Psoas muscle (tissue), 8 donors: ENCODE results near the gene CDK14. TPM values are rescaled to one million over a fixed set of nuclear protein-coding genes. Genes with fewer than 3 reads are reported as not detected.

ENCODE experiments used
- ATAC-seq, 4 donors: fragments of 200-7000 bp; cut with Tn5 transposase; one replicate each; pipeline ENCODE4 v1.9.1; 2020; ENCODE audit warnings: moderate library complexity in 3 of 4, mild to moderate bottlenecking in 2 of 4
- DNase-seq, 2 donors: peaks; one replicate each; pipeline ENCODE4 v3.0.0-alpha.2; 2020
- H3K27ac ChIP-seq: fragments of 200-600 bp; one replicate; pipeline ENCODE4 v1.8.0; 2022
- H3K27me3 ChIP-seq, 3 donors: fragments of 200-600 bp in 1 of 3; one replicate each; pipeline versions ENCODE4 v1.6.1 to v1.8.0; 2013 to 2022; ENCODE audit warnings: low read length in 2 of 3, mild to moderate bottlenecking in 2 of 3, moderate library complexity in 1 of 3; ENCODE audit not compliant: insufficient read depth in 3 of 3
- H3K36me3 ChIP-seq, 2 donors: fragments of 200-600 bp in 1 of 2; one replicate each; pipeline versions ENCODE4 v1.6.1 to v1.8.0; 2013 to 2022; ENCODE audit warnings: low read depth in 1 of 2, mild to moderate bottlenecking in 1 of 2, moderate library complexity in 1 of 2; ENCODE audit not compliant: insufficient read depth in 1 of 2
- H3K4me1 ChIP-seq: fragments of 200-600 bp; one replicate; pipeline ENCODE4 v1.8.0; 2022
- H3K4me3 ChIP-seq: fragments of 200-600 bp; one replicate; pipeline ENCODE4 v1.8.0; 2022; ENCODE audit warnings: mild to moderate bottlenecking
- H3K9me3 ChIP-seq: fragments of 200-600 bp; one replicate; pipeline ENCODE4 v1.8.0; 2022
- CTCF ChIP-seq: fragments of 200-600 bp; IDR thresholded peaks from one replicate; pipeline ENCODE4 v1.8.0; 2022; ENCODE audit warnings: antibody characterized with exemption
- WGBS, 3 donors: extraction: QIAGEN DNeasy Blood & Tissue Kit; methylation state at CpG; one replicate each; pipeline versions ENCODE4 v1.1.6 to v1.1.7; 2013; 5-methylcytosine and 5-hydroxymethylcytosine counted together
- intact Hi-C, 2 donors: fragments of 100-400 bp; cut with DNase I; formaldehyde crosslinking; loops; one replicate each; pipeline versions ENCODE4 v1.11.0 to v1.14.2; 2022
- polyA plus RNA-seq, 3 donors: library from polyadenylated mRNA; stranded (reverse); fragments of 200-250 nt; gene quantifications; one replicate each; pipeline ENCODE4 v1.2.3, GENCODE V29; 2013
- total RNA-seq, 4 donors: library from RNA; stranded (reverse); fragmentation: NEBNext Ultra II Directional in 2 of 4; extraction: Animal tissue kit (Norgen Biotek cat#: 25700) in 2 of 4; gene quantifications; one replicate each; pipeline versions ENCODE4 v1.2.1 to v1.2.4, GENCODE V29; 2021 to 2023
- donor health status: healthy with polysubstance abuse.
- donor health status: DM: no; HTN: no; CAD: no; lungs with moderate emphysema.
- donor health status: Bipolar disorder and iron deficiency.
- donor health status: healthy.
- donor health status: DM: yes; HTN: yes; CAD: no.
- donor health status: DM: no; HTN: no; CAD: no.
- donor health status: DM: no; HTN: no; CAD: no.
- donor health status: DM: yes; HTN: yes; CAD: no.

The CDK14 gene
- total and polyA plus RNA-seq, 7 donors: 1.7 to 16.6 (median 10.6) TPM

DNA sequence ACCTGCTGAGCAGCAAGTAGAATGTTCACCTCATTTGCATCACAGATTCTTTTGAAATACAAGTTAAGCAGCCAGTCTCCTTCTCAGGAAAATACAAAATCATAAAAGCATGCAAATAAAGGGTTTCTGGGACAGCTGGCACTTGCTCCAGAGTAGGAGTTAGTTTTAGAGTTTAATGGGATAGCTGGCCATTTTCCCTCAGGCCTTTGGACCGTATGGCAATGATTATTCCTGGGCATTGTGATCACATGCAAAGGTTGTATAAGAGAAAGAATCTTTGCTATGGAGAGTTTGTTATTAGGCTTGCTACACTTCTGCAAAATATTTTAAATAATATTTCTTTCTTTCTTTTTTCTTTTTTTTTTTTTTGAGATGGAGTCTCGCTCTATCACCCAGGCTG lies 240.8 kb downstream of the CDK14 start:
- Histone ChIP-seq H3K27ac (no peak overlapping the region), H3K27me3 (no peaks in the 10 kb centered on the region), H3K36me3 (no peaks in the 10 kb centered on the region), H3K4me3 (no peak overlapping the region), H3K4me1 (peaks cover 4% of the 10 kb centered on the region), H3K9me3 (peaks cover 8% of the 10 kb centered on the region)
- DNase-seq: no peak
- ATAC-seq: no peak
- WGBS, 3 donors: 94 to 100% (median 95%) methylated on average over 1 to 2 of the region's 2 CpGs
- intact Hi-C loops: loop anchor here in 1 of 2 donors (5.0 kb wide), 1 partner anchor 60 kb away; no protein-coding TSS in a partner anchor
- no peak for TF ChIP-seq CTCF

GRCh38 chr7:90838799-90839198 lies 242.7 kb downstream of the CDK14 start:
- Histone ChIP-seq H3K4me1 (peaks cover 22% of the 10 kb centered on the region), H3K27me3 (no peaks in the 10 kb centered on the region), H3K27ac (no peak overlapping the region), H3K4me3 (no peak overlapping the region), H3K36me3 (no peaks in the 10 kb centered on the region), H3K9me3 (peaks cover 8% of the 10 kb centered on the region)
- 96 to 97% (median 97%) methylated on average over 8 of the region's 8 CpGs for WGBS, 3 donors
- DNase-seq (no peak), ATAC-seq (no peak)
- TF ChIP-seq CTCF: no peak
- intact Hi-C loops: loop anchor here in 1 of 2 donors (5.0 kb wide), 1 partner anchor 61 kb away; no protein-coding TSS in a partner anchor

- H3K4me1 ChIP-seq: peaks cover 27% of the 10 kb centered on the region
- TF ChIP-seq CTCF: no peak
- H3K36me3 ChIP-seq: no peaks in the 10 kb centered on the region
- ATAC-seq: no peak
- H3K27ac ChIP-seq: no peak overlapping the region
- no peaks in the 10 kb centered on the region for H3K27me3 ChIP-seq
- intact Hi-C loops: loop anchor here in 1 of 2 donors (5.0 kb wide), 1 partner anchor 62 kb away; no protein-coding TSS in a partner anchor
- no peak overlapping the region for H3K4me3 ChIP-seq
- H3K9me3 ChIP-seq: peaks cover 8% of the 10 kb centered on the region
- no peak for DNase-seq
- 70 to 90% (median 86%) methylated on average over 1 of the region's 1 CpG for WGBS, 3 donors
Measured at GRCh38 chr7:90839316-90839715, 243.2 kb downstream of the CDK14 start.

DNA sequence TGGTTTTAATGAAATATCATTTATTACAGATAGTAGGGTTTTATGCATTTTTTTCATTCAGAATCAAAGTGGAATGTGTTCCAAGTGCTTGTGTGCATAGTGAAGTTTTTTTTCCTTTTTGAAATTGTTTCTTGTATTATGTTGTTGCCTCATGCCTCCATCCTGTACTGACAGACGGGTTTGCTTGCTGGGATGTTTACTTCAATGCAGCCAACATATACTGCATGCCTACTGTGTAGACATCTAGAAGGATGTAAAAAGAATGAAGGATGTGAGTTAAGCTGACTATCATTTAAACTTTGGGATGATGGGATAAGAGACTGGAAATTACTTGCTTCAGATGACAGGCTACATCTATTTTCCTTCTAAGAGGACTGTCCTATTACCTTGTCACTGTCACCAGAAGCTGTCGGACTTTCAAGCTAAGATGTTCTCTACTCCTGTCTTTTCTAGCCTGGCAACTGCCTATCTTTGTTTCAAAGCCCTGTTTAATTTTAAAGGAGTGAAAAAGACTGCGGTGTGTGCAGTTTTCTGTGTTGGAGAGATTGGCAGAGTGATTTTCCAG lies 243.7 kb downstream of the CDK14 start:
- Histone ChIP-seq H3K9me3 (peaks cover 8% of the 10 kb centered on the region), H3K36me3 (no peaks in the 10 kb centered on the region), H3K4me3 (no peak overlapping the region), H3K27ac (no peak overlapping the region), H3K27me3 (no peaks in the 10 kb centered on the region), H3K4me1 (peaks cover 32% of the 10 kb centered on the region)
- intact Hi-C loops: loop anchor here in 1 of 2 donors (5.0 kb wide), 1 partner anchor 63 kb away; no protein-coding TSS in a partner anchor
- ATAC-seq: no peak
- DNase-seq: no peak
- 90 to 95% (median 90%) methylated on average over 3 of the region's 3 CpGs for WGBS, 3 donors
- TF ChIP-seq CTCF: no peak
